ENCODE data around the gene MAPK14.

MAPK14 gene

DNA sequence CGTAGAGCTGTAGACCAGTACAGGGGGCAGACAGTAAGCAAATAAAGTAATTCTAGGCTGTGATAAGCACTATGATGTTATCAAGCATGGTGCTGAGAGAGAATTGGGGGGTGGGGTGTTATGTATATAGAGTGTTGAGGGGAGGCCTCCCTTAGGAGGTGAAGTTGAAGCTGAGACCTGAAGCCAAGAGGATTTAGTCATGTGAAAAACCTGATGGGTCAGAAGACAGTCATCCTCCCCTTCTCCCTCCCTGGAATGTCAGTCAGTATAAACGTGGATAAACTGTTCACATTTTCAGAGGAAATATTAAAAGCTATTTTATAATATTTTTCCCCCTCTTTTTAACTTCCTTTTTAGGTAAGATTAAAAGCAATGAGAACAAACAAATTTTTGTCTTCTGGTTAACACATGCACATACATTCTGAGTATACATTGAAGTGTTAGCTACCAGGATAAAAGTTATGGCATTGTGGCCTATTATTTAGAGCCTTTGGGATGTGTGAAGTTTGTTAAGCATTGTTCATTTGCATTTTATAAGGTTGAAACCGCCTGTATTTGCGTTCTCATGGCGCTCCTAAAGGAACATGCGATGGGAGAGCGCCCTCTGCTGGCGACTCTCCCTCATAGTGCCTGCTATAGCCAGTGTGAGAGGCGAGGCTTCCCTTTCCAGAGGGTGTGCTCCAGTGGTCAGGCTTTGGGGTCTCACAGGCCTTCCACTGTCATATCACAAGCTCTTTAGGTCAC lies 67.3 kb downstream of the MAPK14 start:
- in situ Hi-C loops (cut with HindIII; ENCODE audit: low sequenced_read_pairs): no loop called here
- H3K4me3 ChIP-seq (ENCODE audit: low read depth, low read length): no peak overlapping the region
- TF ChIP-seq, protein P1, sequence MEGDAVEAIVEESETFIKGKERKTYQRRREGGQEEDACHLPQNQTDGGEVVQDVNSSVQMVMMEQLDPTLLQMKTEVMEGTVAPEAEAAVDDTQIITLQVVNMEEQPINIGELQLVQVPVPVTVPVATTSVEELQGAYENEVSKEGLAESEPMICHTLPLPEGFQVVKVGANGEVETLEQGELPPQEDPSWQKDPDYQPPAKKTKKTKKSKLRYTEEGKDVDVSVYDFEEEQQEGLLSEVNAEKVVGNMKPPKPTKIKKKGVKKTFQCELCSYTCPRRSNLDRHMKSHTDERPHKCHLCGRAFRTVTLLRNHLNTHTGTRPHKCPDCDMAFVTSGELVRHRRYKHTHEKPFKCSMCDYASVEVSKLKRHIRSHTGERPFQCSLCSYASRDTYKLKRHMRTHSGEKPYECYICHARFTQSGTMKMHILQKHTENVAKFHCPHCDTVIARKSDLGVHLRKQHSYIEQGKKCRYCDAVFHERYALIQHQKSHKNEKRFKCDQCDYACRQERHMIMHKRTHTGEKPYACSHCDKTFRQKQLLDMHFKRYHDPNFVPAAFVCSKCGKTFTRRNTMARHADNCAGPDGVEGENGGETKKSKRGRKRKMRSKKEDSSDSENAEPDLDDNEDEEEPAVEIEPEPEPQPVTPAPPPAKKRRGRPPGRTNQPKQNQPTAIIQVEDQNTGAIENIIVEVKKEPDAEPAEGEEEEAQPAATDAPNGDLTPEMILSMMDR (IDR thresholded peaks at IDR 0.05; ENCODE audit: low read depth, low read length): peak; percentile 87
- peak; percentile 77 for DNase-seq (ENCODE audit: low read depth, low spot score)

DNA sequence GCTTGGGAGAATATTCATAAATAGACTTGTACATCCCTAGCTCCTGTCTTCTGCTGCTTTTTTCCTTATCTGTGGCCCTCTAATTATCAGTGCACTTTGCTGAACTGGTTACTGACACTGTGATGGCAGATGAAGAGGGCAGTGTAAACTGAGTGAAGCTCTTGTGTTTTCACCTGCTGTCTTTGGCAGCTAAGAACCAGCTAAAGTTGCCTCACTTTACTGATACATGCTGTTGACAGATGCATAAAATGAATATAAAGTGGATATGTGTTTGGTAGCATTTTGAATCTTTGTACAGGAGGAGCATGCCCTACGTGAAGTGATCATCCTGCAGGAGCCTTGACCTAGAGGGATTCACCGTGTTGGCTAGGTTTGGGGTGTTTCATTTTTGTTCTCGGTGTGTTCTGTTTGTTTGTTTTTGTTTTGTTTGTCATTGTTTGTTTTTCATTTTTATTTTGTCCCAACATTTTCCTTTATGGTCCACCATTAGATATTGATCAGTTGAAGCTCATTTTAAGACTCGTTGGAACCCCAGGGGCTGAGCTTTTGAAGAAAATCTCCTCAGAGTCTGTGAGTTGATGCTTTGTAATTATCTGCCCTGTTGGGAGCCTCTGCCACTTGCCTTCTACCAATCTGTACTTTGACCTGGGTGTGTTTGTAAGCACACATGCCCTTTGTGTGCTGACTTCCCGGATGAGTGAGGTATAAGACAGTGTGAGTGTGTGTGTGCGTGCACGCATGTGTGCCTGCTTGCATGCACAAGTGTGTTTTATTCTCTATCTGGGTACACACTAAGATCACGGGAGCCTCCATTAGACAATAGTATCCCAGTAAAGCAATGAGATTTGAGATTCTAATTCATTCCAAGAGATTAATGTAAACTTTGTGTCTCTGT lies 68.1 kb downstream of the MAPK14 start:
- TF ChIP-seq, protein P1 (IDR thresholded peaks at IDR 0.05; ENCODE audit: low read depth, low read length): no peak
- no peak for DNase-seq (ENCODE audit: low read depth, low spot score)
- H3K4me3 ChIP-seq (ENCODE audit: low read depth, low read length): no peak overlapping the region
- in situ Hi-C loops (cut with HindIII; ENCODE audit: low sequenced_read_pairs): no loop called here

- in situ Hi-C loops (cut with HindIII; ENCODE audit: low sequenced_read_pairs): no loop called here
Measured at GRCh38 chr6:36098253-36098919, 70.8 kb downstream of the MAPK14 start.

GRCh38 chr6:36098920-36099647 lies 71.5 kb downstream of the MAPK14 start:
- in situ Hi-C loops (cut with HindIII; ENCODE audit: low sequenced_read_pairs): no loop called here
- no peak for DNase-seq (ENCODE audit: low read depth, low spot score)
- TF ChIP-seq, protein P1 (IDR thresholded peaks at IDR 0.05; ENCODE audit: low read depth, low read length): no peak
- no peak overlapping the region for H3K4me3 ChIP-seq (ENCODE audit: low read depth, low read length)

More at GRCh38 chr6:36098253-36098919, 70.8 kb downstream of the MAPK14 start:
- no peak overlapping the region for H3K4me3 ChIP-seq (ENCODE audit: low read depth, low read length)
- TF ChIP-seq, protein P1 (IDR thresholded peaks at IDR 0.05; ENCODE audit: low read depth, low read length): no peak
- DNase-seq (ENCODE audit: low read depth, low spot score): no peak

DNA sequence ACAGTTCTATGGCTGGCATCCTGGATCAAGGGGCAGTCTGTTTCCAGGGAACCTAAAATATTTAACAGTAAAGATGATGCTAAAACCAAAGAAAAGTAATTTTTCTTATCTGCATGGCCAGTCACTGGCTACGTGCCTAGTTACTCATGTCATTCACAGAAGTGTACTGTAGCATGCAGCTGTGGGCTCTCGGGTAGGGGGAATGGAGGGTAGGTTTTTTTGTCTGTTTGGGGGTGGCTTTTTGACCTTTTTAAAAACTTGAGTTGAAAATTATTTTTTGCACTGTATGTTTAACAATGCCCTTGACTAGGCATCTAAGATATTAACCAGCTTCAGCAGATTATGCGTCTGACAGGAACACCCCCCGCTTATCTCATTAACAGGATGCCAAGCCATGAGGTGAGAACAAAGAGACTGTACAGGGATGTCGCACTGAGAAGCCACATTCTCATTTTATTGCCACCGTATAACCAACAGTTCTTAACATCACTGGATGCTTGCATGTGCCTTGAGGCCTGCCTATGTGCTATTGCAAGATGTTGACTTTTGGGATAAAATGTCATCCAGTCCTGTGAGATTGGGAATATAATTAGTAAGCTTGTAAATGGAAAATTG lies 72.4 kb downstream of the MAPK14 start:
- TF ChIP-seq, protein P1 (IDR thresholded peaks at IDR 0.05; ENCODE audit: low read depth, low read length): no peak
- no peak overlapping the region for H3K4me3 ChIP-seq (ENCODE audit: low read depth, low read length)
- DNase-seq (ENCODE audit: low read depth, low spot score): no peak
- in situ Hi-C loops (cut with HindIII; ENCODE audit: low sequenced_read_pairs): no loop called here
